ENCODE measurements around the gene PRKAA2.

The PRKAA2 gene

DNA sequence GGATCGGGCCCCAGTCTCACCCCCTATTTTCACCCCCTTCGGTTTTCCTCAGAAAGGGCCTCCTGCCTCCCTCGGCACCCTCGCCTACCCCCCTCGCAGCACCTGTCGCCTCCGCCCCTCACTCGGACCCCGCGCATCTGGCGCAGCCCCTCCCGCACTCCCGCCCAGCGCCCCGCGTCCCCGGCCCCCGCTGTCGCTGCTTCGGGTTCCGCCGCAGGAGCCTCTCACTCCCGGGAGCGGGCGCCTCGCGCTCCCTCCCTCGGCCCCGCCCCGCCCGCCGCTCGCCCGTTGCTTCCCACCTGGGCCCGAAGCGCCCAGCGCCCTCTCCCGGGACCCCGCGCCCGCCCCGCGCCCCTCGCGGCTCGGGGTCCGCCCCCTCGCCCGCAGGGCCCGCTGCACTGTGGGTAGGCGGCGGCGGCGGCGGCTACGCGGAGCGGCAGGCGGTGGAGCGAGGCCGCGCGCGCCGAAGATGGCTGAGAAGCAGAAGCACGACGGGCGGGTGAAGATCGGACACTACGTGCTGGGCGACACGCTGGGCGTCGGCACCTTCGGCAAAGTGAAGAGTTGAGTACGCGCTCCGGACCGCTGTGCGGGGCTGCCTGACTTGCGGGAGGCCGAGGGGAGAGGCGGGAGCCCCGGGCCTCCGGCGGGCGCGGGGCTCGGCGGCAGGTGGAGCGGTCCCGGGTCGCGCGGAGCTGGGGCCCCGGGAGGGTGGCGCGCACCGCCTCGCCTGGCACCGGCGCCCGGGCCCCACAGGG is at the start of gene PRKAA2:
TSS of gene PRKAA2 (plus strand) at position 396 of the 758 bp plus-strand sequence. CDS start at position 470, 74 bp downstream.
- TF ChIP-seq CTCF (IDR thresholded peaks at IDR 0.05) = 0 out of 2 replicates have a peak, but pooled peaks have one; percentile 9

- TF ChIP-seq CTCF (IDR thresholded peaks at IDR 0.05) = no peak
These were observed 28.0 kb upstream of the PRKAA2 start for GRCh38 chr1:56617141-56617540.

DNA sequence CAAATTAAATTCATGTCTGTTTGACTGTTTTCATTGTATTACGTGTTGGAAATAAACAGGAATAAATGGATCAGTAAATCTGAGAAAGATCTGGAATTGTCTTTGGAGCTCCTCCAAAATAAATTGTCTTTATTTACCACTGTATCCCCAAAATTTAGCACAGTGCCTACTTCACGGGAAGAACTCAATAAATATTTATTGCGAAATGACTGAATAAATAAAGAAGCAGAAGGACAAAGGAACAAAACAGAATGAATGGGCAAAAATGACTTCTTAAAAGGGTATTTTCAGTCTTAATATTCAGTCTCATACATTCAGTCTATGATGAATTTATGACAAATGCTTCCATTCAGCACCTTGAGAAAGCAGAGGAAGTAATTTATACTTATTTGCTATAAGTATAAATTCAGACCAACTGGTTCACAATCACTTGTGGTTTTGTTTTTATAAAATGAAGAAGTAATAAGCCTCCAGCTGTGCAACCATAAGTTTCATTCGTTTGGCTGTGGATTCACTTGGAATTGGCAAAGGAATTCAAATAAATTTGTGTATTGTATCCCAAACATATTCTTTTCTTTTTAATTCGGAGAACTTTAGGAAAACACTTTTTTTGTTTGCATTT is 19.2 kb upstream of the PRKAA2 start:
- no peak for TF ChIP-seq CTCF (IDR thresholded peaks at IDR 0.05)

DNA sequence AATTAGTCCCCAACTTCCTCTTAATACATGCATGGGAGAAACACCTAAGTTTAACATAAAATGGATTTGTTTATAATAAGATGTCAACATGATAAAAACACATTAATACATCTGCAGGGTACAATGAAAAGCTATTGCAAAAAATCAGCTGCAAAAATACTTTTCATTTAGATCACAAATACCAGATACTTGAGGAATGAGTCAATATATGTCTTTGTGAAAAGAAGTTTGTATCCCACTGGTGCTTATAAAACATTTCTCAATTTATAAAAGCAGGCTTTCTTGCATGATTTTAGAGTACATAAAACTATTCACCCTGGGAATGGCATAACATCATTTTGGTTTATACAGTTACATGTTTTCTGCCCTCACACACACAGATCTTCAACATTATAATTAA is 18.6 kb upstream of the PRKAA2 start:
- TF ChIP-seq CTCF (IDR thresholded peaks at IDR 0.05) = no peak

DNA sequence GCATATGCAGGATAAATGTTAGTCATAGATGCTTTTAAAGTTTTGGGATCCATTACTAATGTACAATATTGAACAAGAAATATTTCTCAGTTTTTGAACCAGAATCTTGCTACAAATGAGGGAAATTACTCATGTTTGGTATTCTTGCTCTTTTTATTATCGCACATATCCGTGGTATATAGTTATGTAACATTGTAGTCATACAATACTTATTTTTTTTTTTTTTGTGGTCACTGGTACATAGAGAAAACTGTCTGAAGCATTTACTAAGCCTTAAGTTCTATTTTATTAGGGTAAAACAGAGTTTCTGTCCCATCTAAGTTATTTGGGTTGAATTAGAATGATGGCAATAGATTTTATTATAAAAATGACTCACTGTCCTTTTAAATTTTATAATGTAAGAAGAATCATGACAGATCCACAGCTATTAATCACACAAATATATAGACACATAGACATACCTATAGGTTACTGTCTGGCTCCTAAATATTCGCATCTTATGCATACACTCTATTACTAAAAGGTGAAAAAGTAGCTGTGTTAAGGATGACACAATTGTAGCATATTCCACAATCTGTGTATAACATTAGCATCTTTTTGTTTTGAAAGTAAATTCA is 18.0 kb upstream of the PRKAA2 start:
- no peak for TF ChIP-seq CTCF (IDR thresholded peaks at IDR 0.05)

- TF ChIP-seq CTCF (IDR thresholded peaks at IDR 0.05) = no peak
These were observed 17.5 kb upstream of the PRKAA2 start for GRCh38 chr1:56627636-56628039.

GRCh38 chr1:56630786-56631185 is 14.3 kb upstream of the PRKAA2 start:
- TF ChIP-seq CTCF (IDR thresholded peaks at IDR 0.05) = no peak
